Progenitor cell of endocrine pancreas (in vitro differentiated cells): ENCODE measurements around the gene EPS8L1. TPM values are rescaled to one million over a fixed set of nuclear protein-coding genes. Genes with fewer than 3 reads are reported as not detected.

Experiments
- DNase-seq: peaks from one replicate; pipeline ENCODE4 v3.0.0; 2021; ENCODE audit warnings: low spot score; ENCODE audit not compliant: unreplicated experiment
- H3K27ac Mint-ChIP-seq: 2 replicates; pipeline ENCODE4 v1.8.0; 2021; ENCODE audit warnings: mild to moderate bottlenecking, moderate library complexity, mixed read lengths
- H3K27me3 Mint-ChIP-seq: 2 replicates; pipeline ENCODE4 v1.8.0; 2021; ENCODE audit warnings: mixed read lengths
- H3K36me3 Mint-ChIP-seq: 2 replicates; pipeline ENCODE4 v1.8.0; 2022; ENCODE audit warnings: mixed read lengths; ENCODE audit not compliant: insufficient read depth
- H3K4me1 Mint-ChIP-seq: 2 replicates; pipeline ENCODE4 v1.8.0; 2021; ENCODE audit warnings: low read depth, mixed read lengths
- H3K4me3 Mint-ChIP-seq: 2 replicates; pipeline ENCODE4 v1.8.0; 2021; ENCODE audit warnings: low read depth, mild to moderate bottlenecking, moderate library complexity, mixed read lengths
- H3K9me3 Mint-ChIP-seq: 2 replicates; pipeline ENCODE4 v1.8.0; 2021; ENCODE audit warnings: low read depth, mixed read lengths
- CTCF ChIP-seq: fragments of 200-600 bp; sonication (generic); IDR thresholded peaks from one replicate; pipeline ENCODE4 v1.5.0; 2021; ENCODE audit warnings: antibody characterized with exemption, mild to moderate bottlenecking; ENCODE audit not compliant: unreplicated experiment
- total RNA-seq: library from RNA; stranded (reverse); gene quantifications from 2 replicates; pipeline ENCODE4 v1.2.1, GENCODE V29; 2021

Gene EPS8L1
- total RNA-seq, 1 donor from 2014 or later = 14.4 TPM

- Mint-ChIP-seq H3K27me3 (peaks cover 37% of the 10 kb centered on the region), H3K4me1 (no peaks in the 10 kb centered on the region), H3K4me3 (no peak overlapping the region), H3K36me3 (no peaks in the 10 kb centered on the region), H3K9me3 (no peaks in the 10 kb centered on the region), H3K27ac (no peak overlapping the region)
- TF ChIP-seq CTCF = no peak
- DNase-seq = no peak
Measured at GRCh38 chr19:55131421-55131820, 55.8 kb downstream of the EPS8L1 start.

GRCh38 chr19:55132453-55133129 lies 56.9 kb downstream of the EPS8L1 start:
- TF ChIP-seq CTCF = no peak

GRCh38 chr19:55133639-55134444 lies 58.2 kb downstream of the EPS8L1 start:
- DNase-seq = no peak
- Mint-ChIP-seq H3K4me1 (no peaks in the 10 kb centered on the region), H3K9me3 (no peaks in the 10 kb centered on the region), H3K4me3 (no peak overlapping the region), H3K27ac (no peak overlapping the region), H3K36me3 (no peaks in the 10 kb centered on the region), H3K27me3 (peaks cover 20% of the 10 kb centered on the region)
- TF ChIP-seq CTCF = no peak

More at GRCh38 chr19:55132453-55133129, 56.9 kb downstream of the EPS8L1 start:
- H3K27ac Mint-ChIP-seq = no peak overlapping the region
- H3K4me1 Mint-ChIP-seq = no peaks in the 10 kb centered on the region
- no peak for DNase-seq
- H3K27me3 Mint-ChIP-seq = peaks cover 27% of the 10 kb centered on the region
- no peak overlapping the region for H3K4me3 Mint-ChIP-seq
- no peaks in the 10 kb centered on the region for H3K9me3 Mint-ChIP-seq
- no peaks in the 10 kb centered on the region for H3K36me3 Mint-ChIP-seq

- Mint-ChIP-seq H3K27me3 (peaks cover 14% of the 10 kb centered on the region), H3K4me1 (no peaks in the 10 kb centered on the region), H3K27ac (no peak overlapping the region), H3K4me3 (no peak overlapping the region), H3K36me3 (no peaks in the 10 kb centered on the region), H3K9me3 (no peaks in the 10 kb centered on the region)
- DNase-seq = no peak
- TF ChIP-seq CTCF = no peak
Measured at GRCh38 chr19:55134736-55135135, 59.1 kb downstream of the EPS8L1 start.

GRCh38 chr19:55136399-55137102 lies 60.9 kb downstream of the EPS8L1 start:
- H3K27me3 Mint-ChIP-seq = peaks cover 12% of the 10 kb centered on the region
- H3K4me1 Mint-ChIP-seq = peaks cover 2% of the 10 kb centered on the region
- no peak for TF ChIP-seq CTCF
- no peak for DNase-seq
- no peaks in the 10 kb centered on the region for H3K9me3 Mint-ChIP-seq
- H3K36me3 Mint-ChIP-seq = no peaks in the 10 kb centered on the region
- H3K4me3 Mint-ChIP-seq = no peak overlapping the region
- H3K27ac Mint-ChIP-seq = no peak overlapping the region
